C1 segment of cervical spinal cord (tissue), 14 donors: ENCODE measurements around the gene PRSS37.
"Not testable (repeated sequence)": the region's sequence is repeated elsewhere in the genome, so short reads cannot be mapped to it uniquely, and the experiment has no call there.

Experiments used
- DNase-seq, 14 donors: peaks; one replicate each; lab custom pipeline; 2025; lab: John Stamatoyannopoulos, UW

PRSS37 gene, protein sequence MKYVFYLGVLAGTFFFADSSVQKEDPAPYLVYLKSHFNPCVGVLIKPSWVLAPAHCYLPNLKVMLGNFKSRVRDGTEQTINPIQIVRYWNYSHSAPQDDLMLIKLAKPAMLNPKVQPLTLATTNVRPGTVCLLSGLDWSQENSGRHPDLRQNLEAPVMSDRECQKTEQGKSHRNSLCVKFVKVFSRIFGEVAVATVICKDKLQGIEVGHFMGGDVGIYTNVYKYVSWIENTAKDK

DNA sequence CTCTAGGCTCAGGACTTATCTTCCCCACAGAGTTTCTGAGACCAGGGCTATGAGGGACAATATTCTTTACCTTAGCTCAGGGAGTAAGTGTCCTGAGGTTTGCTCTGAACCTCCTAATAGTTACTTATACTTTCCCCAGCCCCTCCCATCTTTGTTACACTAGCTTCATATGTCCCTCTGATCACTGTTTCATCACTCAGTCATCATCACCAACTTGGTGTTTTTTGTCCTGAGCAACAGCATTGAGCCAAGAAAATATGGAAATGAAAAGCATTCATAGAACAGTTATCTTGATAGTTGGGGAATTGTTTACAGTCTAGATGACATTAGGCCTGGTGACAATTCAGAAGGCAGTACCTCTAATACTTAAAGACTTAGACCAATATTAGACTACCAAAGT lies at the start of gene PRSS37:
TSS of gene PRSS37 (minus strand) at position 101 of the 400 bp plus-strand sequence. CDS start 436 bp downstream, outside the sequence.
- no peak for DNase-seq

DNA sequence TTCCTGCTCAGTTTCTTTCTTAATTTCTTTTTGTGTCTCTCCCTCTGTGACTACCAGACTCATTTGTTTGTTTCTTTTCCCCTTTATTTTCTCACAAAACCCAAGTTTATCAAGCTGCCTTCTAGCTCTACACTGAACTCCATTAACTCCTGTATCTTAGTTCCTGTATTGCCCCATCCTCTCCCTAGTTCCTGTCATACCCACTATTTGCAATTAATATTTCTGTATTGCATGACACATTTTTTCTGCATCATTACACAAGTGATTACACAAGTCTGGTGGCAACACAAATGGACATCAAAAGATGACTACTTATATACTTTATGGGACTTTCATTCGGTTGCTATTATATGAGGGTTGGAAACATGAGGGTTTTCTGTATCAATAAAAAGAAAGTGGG lies 48.0 kb upstream of the PRSS37 start:
- DNase-seq, result no peak

DNA sequence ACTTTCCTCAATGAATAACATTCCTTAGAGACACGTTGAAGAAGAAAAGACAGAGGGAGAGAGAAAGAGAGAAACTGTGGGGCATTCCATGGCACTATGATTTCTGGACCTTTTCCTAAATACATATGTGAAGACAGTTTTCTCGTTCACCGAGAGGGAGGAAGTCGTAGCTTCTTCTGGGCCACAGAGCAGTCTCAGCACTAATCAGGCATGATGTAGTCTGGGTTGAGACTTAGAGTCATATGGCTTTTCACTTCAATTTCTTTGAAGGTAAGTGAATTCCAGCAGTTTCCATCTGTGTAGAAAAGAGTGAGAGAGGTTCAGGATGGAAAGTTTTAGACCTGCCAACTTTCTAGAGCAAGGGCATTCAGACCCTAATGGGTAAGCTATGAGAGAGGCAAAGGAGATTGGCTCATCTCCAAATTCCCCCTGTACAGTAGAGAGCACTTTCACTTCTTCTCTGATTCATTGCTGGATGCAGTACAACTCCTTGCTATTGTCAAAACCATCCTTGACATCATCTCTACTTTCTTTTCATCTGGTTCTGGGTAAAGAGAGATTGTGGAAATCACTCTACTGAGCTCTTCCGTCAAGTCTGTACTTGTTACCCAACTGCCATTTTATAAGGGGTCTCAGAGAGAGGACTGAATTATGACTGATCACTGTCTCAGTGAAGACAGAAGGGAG lies 43.4 kb upstream of the PRSS37 start:
- no peak for DNase-seq

DNA sequence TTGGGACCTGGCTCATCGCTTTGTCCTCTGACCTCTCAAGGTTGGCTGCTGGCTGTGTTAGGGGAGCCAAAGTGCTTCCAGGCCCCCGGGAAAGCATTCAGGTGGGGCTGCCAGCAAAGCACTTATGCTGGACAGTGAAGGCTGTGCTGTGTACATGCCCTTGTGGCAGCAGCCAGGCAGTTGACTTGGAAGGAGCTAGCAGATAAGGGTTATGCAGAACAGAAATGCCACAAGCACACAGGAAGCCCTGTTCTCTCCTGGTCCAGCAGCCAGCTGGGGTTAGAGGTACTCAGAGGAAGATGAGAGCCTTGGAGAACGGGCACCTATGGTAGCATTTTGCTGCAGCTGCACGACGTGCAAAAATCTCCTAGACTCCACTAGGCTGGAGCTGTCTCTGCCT lies 39.7 kb upstream of the PRSS37 start:
- DNase-seq, result no peak

DNA sequence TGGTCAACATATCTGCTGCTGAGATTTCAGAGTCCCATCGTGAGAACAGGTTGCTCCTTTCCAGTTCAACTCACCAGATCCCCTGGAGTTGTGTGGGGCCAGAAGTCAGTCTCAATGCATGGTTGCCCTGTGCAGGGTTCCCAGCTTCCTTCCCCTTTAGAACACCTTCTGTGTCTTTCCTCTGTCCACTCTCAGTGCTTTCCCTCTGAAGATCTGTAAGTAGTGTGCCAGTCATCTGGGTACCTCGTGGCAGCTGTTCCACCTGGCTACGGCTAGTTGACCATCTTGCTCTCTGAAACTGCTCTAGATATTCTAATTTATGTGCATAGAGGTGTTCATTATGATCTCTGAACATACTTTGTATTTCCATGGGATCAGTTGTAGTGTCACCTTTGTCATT lies 36.1 kb upstream of the PRSS37 start:
- no peak for DNase-seq

DNA sequence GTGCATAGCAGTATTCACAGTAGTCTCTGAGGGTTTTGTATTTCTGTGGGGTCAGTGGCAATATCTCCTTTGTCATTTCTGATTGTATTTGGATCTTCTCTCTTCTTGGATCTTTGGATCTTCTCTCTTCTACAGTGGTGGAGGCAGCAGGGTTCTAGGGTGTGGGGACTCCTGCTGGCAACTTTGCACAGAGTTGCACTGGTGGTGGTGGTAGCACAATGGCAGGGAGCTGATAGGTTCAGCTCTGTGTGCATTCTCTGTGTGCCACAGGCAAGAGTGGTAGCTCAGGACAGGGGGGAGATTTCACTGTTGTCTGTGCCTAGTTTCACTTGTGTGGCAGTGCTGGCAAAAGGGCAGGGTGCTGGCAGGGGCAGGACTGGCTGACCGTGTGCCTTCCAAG lies 35.1 kb upstream of the PRSS37 start:
- no peak for DNase-seq

DNA sequence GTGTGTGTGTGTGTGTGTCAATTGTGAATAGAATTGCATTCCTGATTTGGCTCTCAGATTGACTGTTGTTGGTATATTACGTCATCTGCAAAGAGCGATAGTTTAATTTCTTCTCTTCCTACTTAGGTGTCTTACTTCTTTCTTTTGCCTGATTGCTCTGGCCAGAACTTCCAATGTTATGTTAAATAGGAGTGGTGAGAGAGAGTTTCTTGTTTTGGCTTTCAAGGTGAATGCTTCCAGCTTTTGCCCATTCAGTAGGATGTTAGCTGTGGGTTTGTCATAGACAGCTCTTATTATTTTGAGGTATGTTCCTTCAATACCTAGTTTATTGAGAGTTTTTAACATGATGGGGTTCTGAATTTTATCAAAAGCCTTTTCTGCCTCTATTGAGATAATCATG lies 34.2 kb upstream of the PRSS37 start:
- DNase-seq, result no peak

DNA sequence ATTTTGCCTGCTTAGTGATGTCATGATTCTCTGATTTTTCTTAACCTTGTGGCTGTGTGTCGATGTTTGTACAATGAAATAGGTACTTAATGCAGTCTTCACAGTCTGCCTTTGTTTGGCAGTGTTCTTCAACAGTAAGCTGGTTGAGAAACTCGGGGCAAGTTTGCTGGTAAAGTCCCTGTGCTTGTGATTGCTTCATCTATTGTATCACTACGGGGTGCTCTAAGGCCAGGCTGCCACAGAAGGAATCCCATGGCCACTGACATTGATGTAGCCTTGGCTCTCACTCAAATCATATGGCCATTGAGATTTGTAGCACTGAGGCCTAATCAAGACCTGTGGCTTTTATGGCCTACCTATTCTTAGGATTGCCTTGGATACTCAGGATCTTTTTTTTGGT lies 33.5 kb upstream of the PRSS37 start:
- DNase-seq, result no peak

DNA sequence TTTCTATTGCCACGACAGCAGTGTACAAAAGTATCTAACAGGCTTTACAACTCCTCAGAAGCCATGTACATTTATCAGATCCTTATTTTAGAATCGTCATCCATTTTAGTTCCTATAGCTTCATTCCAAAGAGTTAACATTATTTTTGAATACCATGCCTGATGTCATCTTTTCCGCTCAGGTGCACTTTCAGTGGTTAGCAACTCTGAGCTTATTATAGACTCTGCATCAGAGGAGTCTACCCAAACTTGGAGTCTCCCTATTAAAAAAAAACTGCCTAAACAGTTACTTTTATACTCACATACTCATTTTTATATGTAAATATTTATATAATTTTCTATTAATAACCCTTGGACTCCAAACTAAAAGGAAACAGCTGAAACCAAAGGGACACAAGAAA lies 31.6 kb upstream of the PRSS37 start:
- no peak for DNase-seq

DNA sequence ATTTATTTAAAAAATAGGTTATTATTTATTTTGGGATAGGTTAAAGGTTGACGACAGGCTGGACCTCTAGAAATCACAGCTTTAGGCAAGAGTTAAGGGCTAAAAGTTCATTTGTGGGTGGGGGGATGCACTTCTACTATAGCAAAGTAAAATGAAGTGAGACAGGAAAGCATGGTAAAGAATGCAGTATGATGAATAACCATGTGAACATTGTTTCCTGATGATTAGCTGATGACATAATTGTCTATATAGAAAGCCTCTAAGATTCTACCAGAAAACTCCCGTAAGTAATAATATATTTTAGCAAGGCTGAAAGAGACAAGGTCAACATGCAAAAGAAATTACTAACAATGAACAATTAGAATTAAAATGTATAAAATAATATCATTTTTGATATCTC lies 25.7 kb upstream of the PRSS37 start:
- DNase-seq, result no peak

DNA sequence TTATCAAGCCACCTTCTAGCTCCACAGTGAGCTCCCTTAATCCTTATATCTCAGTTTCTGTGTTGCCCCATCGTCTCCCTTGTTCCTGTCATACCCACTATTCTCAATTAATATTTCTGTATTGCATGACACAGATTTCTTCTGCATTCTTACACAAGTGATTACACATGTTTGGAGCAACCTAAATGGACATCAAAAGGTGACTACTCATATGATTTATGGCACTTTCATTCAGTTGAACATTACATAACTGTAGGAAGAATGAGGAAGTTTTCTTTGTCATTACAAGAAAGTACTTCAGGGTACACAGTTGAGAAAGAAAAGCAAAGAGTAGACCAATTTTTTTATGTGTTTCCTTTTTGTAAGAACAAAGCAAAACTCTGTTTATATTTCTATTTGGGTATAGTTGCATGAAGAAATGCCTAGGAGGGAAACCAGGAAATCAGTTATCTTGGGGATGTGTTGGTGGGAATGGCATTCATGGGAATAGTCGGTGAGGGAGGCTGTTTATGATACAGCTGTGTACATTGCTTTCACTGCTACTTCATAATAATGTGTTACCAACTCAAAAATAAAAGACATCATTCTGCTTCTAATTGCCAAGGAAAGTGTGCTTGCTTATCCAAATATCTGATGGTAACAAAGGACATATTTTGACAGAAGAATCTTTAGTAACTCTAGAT lies 23.6 kb upstream of the PRSS37 start:
- no peak for DNase-seq

DNA sequence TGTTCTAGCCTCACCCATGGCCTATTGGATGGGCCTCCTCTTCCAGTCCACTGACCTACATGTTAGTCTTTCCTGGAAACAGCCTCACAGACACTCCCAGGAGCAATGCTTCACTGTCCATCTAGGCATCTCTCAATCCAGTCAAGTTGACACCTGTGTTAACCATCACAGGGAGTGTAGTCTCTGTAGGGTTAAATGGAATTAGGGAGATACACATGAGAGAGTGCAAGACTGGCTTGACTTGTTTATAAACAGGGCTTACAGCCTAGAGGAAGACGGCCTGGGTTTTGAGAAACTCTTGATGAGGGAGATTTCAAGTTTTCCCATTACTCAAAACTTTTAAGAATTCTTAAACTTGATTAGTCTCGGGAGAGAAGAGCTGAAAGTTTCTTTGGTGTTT lies 18.9 kb upstream of the PRSS37 start:
- no peak for DNase-seq

DNA sequence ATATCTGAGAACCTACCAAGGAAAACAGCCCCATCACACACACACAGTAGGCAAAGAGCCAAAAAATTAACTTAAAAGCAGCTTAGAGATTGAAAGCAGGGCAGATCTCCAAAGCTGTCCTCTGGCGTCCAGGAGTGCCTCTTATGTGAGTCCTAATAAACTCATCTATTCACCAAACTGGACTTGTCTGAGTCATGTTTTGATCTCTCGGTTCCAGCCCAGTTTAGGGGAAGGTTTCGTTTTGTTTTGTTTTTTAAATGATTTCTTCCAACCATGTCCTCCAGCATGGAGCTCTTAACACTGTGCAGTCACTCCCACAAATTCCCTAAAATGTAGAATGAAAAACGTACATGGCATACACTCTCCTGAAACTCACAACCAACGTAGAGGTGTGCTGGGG lies 6.7 kb upstream of the PRSS37 start:
- no peak for DNase-seq

DNA sequence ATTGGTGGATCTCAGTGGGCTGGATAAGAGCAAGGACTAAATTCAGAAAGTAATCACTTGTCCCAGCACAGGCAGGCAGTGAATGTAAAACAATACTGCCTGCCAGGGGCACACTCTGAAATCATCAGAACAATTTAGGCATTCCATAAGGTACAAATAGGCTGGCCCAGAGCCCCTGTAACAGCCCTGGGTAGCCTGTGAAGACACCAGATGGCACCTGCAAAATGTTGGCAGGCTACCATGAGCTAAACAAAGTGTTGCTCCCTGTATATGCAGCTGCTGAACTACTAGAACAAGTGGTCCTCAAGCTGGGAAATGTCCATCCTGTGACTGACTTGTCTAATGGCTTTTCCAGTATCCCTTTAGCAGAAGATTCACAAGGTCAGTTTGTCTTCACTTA lies 3.0 kb upstream of the PRSS37 start:
- DNase-seq, result peak in 2 of 14 donors; percentile 4 to 85

DNA sequence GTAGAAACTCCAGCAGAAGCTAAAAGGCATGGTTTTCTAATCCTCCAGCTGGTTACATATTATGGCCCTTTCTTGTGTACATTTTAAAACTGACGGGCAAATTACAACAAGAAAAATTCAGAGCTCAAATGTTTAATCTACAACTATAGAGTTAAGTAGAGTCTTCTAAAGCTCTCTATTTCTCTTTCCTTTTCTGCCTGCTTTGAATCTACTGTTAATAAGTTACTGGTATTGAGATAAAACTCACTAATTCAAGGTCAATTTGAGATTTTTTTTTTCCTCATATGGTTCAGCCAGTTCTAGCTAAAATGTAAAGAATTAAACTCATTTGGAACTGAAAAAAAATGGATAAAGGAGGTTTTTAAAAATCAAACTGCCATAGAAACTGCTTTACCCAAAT lies 1.6 kb upstream of the PRSS37 start:
- DNase-seq, result no peak

DNA sequence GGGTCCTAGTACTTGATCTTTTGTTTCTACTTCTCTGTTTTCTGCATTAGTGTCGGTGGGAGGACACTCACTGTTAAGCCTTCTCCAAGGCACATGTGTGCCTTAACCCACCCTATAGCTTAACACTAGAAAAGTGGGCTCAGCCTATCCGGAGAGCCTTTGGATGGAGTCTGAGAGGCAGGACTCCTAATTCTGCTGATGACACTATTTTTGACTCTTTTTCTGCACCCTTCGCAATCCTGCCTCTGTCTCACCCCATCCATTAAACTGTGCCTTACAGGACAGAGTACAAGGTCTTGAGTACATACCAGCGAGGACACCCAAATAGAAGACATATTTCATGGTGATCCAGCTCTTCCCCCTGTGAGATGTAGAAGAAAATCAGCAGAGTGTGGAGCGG lies 577 bp downstream of the PRSS37 start:
- no peak for DNase-seq

DNA sequence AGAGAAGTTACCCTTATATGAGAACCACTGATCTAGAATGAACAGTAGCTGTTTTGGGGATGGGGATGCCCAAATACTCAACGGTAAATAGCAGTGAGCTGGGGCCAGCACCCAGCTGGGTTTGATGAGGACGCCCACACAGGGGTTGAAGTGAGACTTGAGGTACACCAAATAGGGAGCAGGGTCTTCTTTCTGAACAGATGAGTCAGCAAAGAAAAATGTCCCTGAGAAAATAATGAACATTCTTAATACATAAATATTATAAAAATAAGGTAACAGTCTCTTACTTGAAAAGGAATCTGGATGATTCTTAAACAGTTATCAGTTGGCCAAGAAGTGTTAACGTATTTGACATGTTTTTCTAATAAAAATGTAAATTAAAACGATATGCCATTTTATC lies 2.0 kb downstream of the PRSS37 start:
- DNase-seq, result no peak

DNA sequence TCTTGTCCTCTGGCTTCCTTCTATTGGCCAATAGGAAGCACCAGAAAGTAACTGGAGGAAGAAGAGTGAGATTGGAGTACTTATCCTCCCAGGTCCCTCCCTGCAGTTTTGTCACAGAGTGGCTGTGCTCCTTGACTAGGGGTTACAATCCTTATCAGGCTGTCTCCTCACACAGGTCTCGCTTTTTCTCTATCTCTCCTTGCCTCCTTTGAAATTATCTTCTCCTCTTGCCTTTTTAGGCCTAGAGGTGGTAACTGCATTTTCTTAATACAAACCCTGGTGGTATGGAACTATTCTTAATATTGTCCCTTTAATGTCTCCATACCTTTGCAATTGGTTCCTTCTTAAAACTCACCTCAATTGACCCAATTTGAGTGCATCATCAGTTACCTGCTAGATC lies 2.7 kb downstream of the PRSS37 start:
- DNase-seq, result no peak

DNA sequence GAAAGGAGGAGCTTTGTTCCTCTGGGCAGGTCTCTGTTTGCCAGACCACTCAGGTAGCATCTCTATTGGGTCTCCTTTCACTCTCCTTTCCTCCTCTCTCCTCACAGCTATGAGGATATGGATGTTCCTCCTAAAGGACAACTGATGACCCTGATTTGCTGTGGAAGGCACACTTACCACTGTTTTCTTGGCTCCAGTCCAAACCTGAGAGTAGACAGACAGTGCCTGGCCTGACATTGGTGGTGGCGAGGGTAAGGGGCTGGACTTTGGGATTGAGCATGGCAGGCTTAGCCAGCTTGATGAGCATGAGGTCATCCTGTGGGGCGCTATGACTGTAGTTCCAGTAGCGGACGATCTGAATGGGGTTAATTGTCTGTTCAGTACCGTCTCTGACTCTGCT lies 3.6 kb downstream of the PRSS37 start:
- no peak for DNase-seq

DNA sequence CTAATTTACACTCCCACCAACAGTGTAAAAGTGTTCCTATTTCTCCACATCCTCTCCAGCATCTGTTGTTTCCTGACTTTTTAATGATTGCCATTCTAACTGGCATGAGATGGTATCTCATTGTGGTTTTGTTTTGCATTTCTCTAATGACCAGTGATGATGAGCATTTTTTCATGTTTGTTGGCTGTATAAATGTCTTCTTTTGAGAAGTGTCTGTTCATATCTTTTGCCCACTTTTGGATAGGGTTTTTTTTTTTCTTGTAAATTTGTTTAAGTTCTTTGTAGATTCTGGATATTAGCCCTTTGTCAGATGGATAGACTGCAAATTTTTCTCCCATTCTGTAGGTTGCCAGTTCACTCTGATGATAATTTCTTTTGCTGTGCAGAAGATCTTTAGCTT lies 18.9 kb downstream of the PRSS37 start:
- not testable (repeated sequence) for DNase-seq

DNA sequence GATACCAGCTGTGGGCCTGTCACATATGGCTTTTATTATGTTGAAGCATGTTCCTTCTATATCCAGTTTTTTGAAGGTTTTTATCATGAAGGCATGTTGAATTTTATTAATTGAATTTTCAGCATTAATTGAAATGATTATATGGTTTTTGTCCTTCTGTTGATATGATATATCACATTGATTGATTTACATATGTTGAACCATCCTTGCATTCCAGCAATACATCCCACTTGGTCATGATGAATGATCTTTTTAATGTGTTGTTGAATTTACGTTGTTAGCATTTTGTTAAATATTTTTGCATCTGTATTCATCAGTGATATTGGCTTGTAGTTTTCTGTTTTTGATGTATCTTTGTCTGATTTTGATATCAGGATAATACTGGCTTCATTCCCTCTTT lies 21.2 kb downstream of the PRSS37 start:
- no peak for DNase-seq

DNA sequence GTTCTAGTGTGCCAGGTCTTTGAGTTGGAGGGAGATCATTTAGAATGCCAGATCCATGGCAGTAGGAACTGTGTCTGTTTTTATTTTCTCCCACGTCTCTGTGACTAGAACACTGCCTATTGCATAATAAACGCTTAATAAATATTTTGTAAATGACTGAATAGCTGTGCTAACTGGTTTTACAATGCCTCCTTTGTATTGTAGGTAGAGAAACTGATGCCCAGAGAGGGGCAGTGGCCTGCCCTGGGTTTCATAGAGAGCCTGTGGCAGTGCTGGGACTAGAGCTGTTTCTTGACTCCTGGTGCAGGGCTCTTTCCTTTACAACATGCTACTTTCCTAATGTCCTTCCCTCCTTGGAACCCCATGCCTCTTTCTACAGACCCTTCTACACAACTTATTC lies 48.8 kb downstream of the PRSS37 start:
- DNase-seq, result no peak

DNA sequence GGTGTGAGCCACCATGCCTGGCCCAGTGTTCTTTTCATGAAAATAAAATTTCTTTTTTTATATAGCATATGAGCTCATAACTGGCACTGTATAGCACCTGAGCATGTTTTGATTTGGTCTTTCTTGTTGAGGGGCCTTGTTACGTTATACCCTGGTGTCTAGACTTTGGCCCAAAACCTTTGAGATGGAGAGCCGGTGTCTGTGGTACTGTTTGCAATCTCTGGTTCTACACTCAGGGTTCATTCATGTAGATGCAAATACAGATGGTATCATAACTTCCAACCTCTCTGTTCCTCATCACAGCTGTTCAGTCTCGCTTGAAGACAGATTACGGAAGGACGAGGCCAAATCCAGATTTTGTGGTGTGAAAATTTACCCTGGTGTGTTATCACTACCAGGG lies 51.4 kb downstream of the PRSS37 start, which contains the start of gene TAS2R5:
TSS of gene TAS2R5 (plus strand) at position 301 of the 400 bp plus-strand sequence. CDS start 145 bp downstream, outside the sequence.
- DNase-seq, result no peak
